Neural progenitor cell (in vitro differentiated cells): Measurements from ENCODE around the gene RER1. TPM values are rescaled to one million over a fixed set of nuclear protein-coding genes. Genes with fewer than 3 reads are reported as not detected.
A peak's percentile ranks its signal among the peaks of the same experiment; 100 is the strongest.

Experiments used
- DNase-seq: peaks from one replicate; pipeline ENCODE4 v3.0.0-alpha.2; 2016; ENCODE audit warnings: low spot score
- H2AFZ ChIP-seq: fragments of 200-600 bp; sonication (generic); replicated peaks from 2 replicates; pipeline ENCODE4 v1.6.1; 2016; ENCODE audit warnings: antibody characterized with exemption
- H3F3A ChIP-seq: fragments of 200-600 bp; sonication (generic); 2 replicates; pipeline ENCODE4 v1.6.1; 2016; ENCODE audit warnings: antibody characterized with exemption, low read depth
- H3K27ac ChIP-seq: fragments of 200-600 bp; sonication (generic); 2 replicates; pipeline ENCODE4 v1.5.1; 2016; ENCODE audit warnings: mild to moderate bottlenecking
- H3K27me3 ChIP-seq: fragments of 200-600 bp; sonication (generic); 2 replicates; pipeline ENCODE4 v1.6.1; 2016; ENCODE audit warnings: mild to moderate bottlenecking, moderate library complexity
- H3K36me3 ChIP-seq: fragments of 200-600 bp; sonication (generic); 2 replicates; pipeline ENCODE4 v1.5.1; 2016
- H3K4me1 ChIP-seq: fragments of 200-600 bp; sonication (generic); 2 replicates; pipeline ENCODE4 v1.6.1; 2016; ENCODE audit warnings: mixed run types
- H3K4me2 ChIP-seq: fragments of 200-600 bp; sonication (generic); 2 replicates; pipeline ENCODE4 v1.6.1; 2016
- H3K4me3 ChIP-seq: fragments of 200-600 bp; sonication (generic); 2 replicates; pipeline ENCODE4 v1.5.1; 2016
- H3K79me2 ChIP-seq: fragments of 200-600 bp; sonication (generic); 2 replicates; pipeline ENCODE4 v1.6.1; 2016; ENCODE audit warnings: low read depth
- H3K9ac ChIP-seq: fragments of 200-600 bp; sonication (generic); 2 replicates; pipeline ENCODE4 v1.6.1; 2016
- H3K9me3 ChIP-seq: fragments of 200-600 bp; sonication (generic); 2 replicates; pipeline ENCODE4 v1.5.1; 2016; ENCODE audit warnings: low read depth
- H4K20me1 ChIP-seq: fragments of 200-600 bp; sonication (generic); 2 replicates; pipeline ENCODE4 v1.6.1; 2016; ENCODE audit warnings: low read depth
- H3K27ac Mint-ChIP-seq: 3 replicates; pipeline ENCODE4 v1.8.0; 2021; ENCODE audit warnings: mixed read lengths
- H3K27me3 Mint-ChIP-seq: 2 replicates; pipeline ENCODE4 v1.8.0; 2022; ENCODE audit warnings: low read depth, mild to moderate bottlenecking, inconsistent platforms, moderate library complexity, mixed read lengths; ENCODE audit not compliant: insufficient read depth
- H3K36me3 Mint-ChIP-seq: 3 replicates; pipeline ENCODE4 v1.8.0; 2021; ENCODE audit warnings: mixed read lengths
- H3K4me1 Mint-ChIP-seq: 3 replicates; pipeline ENCODE4 v1.8.0; 2021; ENCODE audit warnings: mixed read lengths
- H3K4me3 Mint-ChIP-seq: 3 replicates; pipeline ENCODE4 v1.8.0; 2021; ENCODE audit warnings: mild to moderate bottlenecking, moderate library complexity, mixed read lengths
- H3K9me3 Mint-ChIP-seq: 3 replicates; pipeline ENCODE4 v1.8.0; 2020; ENCODE audit warnings: mixed read lengths
- CTCF ChIP-seq: fragments of 200-600 bp; sonication (generic); IDR thresholded peaks from 2 replicates; pipeline ENCODE4 v1.5.1; 2017; ENCODE audit warnings: antibody characterized with exemption, mild to moderate bottlenecking
- EZH2 ChIP-seq: fragments of 200-600 bp; sonication (generic); IDR thresholded peaks from 2 replicates; pipeline ENCODE4 v1.6.1; 2017; ENCODE audit warnings: antibody characterized with exemption, mild to moderate bottlenecking, moderate library complexity
- EZH2phosphoT487 ChIP-seq: fragments of 200-600 bp; sonication (generic); IDR thresholded peaks from 2 replicates; pipeline ENCODE4 v1.6.1; 2017; ENCODE audit warnings: antibody characterized with exemption
- total RNA-seq: library from RNA; depleted of rRNA; stranded (reverse); fragments of >200 nt; gene quantifications from 2 replicates; pipeline ENCODE4 v1.2.3, GENCODE V29; 2015; ENCODE audit warnings: low replicate concordance

Gene RER1
- total RNA-seq, 1 donor from 2014 or later, result 39.1 TPM

GRCh38 chr1:2397007-2397679, 5.5 kb downstream of the RER1 start:
- no peak overlapping the region for H2AFZ ChIP-seq
- no peak overlapping the region for H3K27ac Mint-ChIP-seq
- H3K9me3 ChIP-seq, result no peaks in the 10 kb centered on the region
- no peak overlapping the region for H3K9ac ChIP-seq
- no peak for DNase-seq
- H3K36me3 ChIP-seq, result no peaks in the 10 kb centered on the region
- no peak overlapping the region for H3K4me2 ChIP-seq
- H3K4me1 ChIP-seq, result peaks cover 5% of the 10 kb centered on the region
- H3K79me2 ChIP-seq, result peaks cover 33% of the 10 kb centered on the region
- H3K27ac ChIP-seq, result no peak overlapping the region
- H4K20me1 ChIP-seq, result peaks cover 17% of the 10 kb centered on the region
- H3K27me3 ChIP-seq, result no peaks in the 10 kb centered on the region
- H3K4me3 ChIP-seq, result no peak overlapping the region
- no peak for TF ChIP-seq CTCF
- TF ChIP-seq EZH2, result no peak
- no peak for TF ChIP-seq EZH2phosphoT487
- H3K4me1 Mint-ChIP-seq, result peaks cover 18% of the 10 kb centered on the region
- H3F3A ChIP-seq, result peaks cover 16% of the 10 kb centered on the region
- peaks cover 7% of the 10 kb centered on the region for H3K27me3 Mint-ChIP-seq
- peaks cover 23% of the 10 kb centered on the region for H3K36me3 Mint-ChIP-seq
- H3K4me3 Mint-ChIP-seq, result no peak overlapping the region
- no peaks in the 10 kb centered on the region for H3K9me3 Mint-ChIP-seq

- Histone ChIP-seq H3K27ac (no peak overlapping the region), H3K36me3 (no peaks in the 10 kb centered on the region), H3K4me3 (no peak overlapping the region), H3K9ac (no peak overlapping the region), H3K9me3 (no peaks in the 10 kb centered on the region), H3K4me1 (no peaks in the 10 kb centered on the region), H3F3A (peaks cover 28% of the 10 kb centered on the region), H4K20me1 (peaks cover 4% of the 10 kb centered on the region), H3K4me2 (no peak overlapping the region), H3K27me3 (no peaks in the 10 kb centered on the region), H2AFZ (no peak overlapping the region), H3K79me2 (peaks cover 15% of the 10 kb centered on the region)
- peak overlapping the region; percentile 4 for H3K4me3 Mint-ChIP-seq
- peaks cover 22% of the 10 kb centered on the region for H3K36me3 Mint-ChIP-seq
- peaks cover 8% of the 10 kb centered on the region for H3K27me3 Mint-ChIP-seq
- DNase-seq, result no peak
- TF ChIP-seq CTCF (no peak), EZH2phosphoT487 (no peak), EZH2 (no peak)
- H3K9me3 Mint-ChIP-seq, result no peaks in the 10 kb centered on the region
- peaks cover 4% of the 10 kb centered on the region for H3K4me1 Mint-ChIP-seq
- H3K27ac Mint-ChIP-seq, result no peak overlapping the region
These were observed 7.2 kb downstream of the RER1 start for GRCh38 chr1:2398871-2399270.

GRCh38 chr1:2399890-2400575, 8.4 kb downstream of the RER1 start:
- H3K27me3 ChIP-seq, result no peaks in the 10 kb centered on the region
- no peaks in the 10 kb centered on the region for H3K9me3 ChIP-seq
- no peak overlapping the region for H2AFZ ChIP-seq
- H3K36me3 ChIP-seq, result no peaks in the 10 kb centered on the region
- peaks cover 34% of the 10 kb centered on the region for H3F3A ChIP-seq
- H3K9me3 Mint-ChIP-seq, result no peaks in the 10 kb centered on the region
- H3K36me3 Mint-ChIP-seq, result peaks cover 18% of the 10 kb centered on the region
- H3K4me3 ChIP-seq, result no peak overlapping the region
- H3K79me2 ChIP-seq, result peaks cover 4% of the 10 kb centered on the region
- H3K27ac ChIP-seq, result no peak overlapping the region
- no peak for DNase-seq
- no peak overlapping the region for H3K4me3 Mint-ChIP-seq
- TF ChIP-seq EZH2, result no peak
- H3K4me2 ChIP-seq, result no peak overlapping the region
- peaks cover 3% of the 10 kb centered on the region for H3K4me1 Mint-ChIP-seq
- no peaks in the 10 kb centered on the region for H3K4me1 ChIP-seq
- no peak overlapping the region for H3K27ac Mint-ChIP-seq
- H3K9ac ChIP-seq, result no peak overlapping the region
- peaks cover 7% of the 10 kb centered on the region for H3K27me3 Mint-ChIP-seq
- peaks cover 4% of the 10 kb centered on the region for H4K20me1 ChIP-seq

- H2AFZ ChIP-seq, result no peak overlapping the region
- H3K79me2 ChIP-seq, result no peaks in the 10 kb centered on the region
- peaks cover 4% of the 10 kb centered on the region for H4K20me1 ChIP-seq
- Mint-ChIP-seq H3K9me3 (no peaks in the 10 kb centered on the region), H3K4me3 (no peak overlapping the region), H3K27ac (no peak overlapping the region), H3K36me3 (peaks cover 18% of the 10 kb centered on the region), H3K4me1 (peaks cover 2% of the 10 kb centered on the region), H3K27me3 (peaks cover 7% of the 10 kb centered on the region)
- no peaks in the 10 kb centered on the region for H3K36me3 ChIP-seq
- H3K9me3 ChIP-seq, result no peaks in the 10 kb centered on the region
- no peak for TF ChIP-seq CTCF
- TF ChIP-seq EZH2phosphoT487, result no peak
- no peak for TF ChIP-seq EZH2
- H3K27ac ChIP-seq, result no peak overlapping the region
- no peaks in the 10 kb centered on the region for H3K4me1 ChIP-seq
- H3K4me2 ChIP-seq, result no peak overlapping the region
- DNase-seq, result no peak
- no peak overlapping the region for H3K9ac ChIP-seq
- H3K4me3 ChIP-seq, result no peak overlapping the region
- peaks cover 34% of the 10 kb centered on the region for H3F3A ChIP-seq
- H3K27me3 ChIP-seq, result no peaks in the 10 kb centered on the region
These were observed 8.9 kb downstream of the RER1 start for GRCh38 chr1:2400576-2400909.
